OCI-LY1 (cell line): Measurements from ENCODE around the gene CNN3.

Experiments
- H2AFZ ChIP-seq: fragments of 200-600 bp; sonication (generic), shearing (Covaris generic); 2 replicates; pipeline ENCODE4 v1.6.0; 2014; ENCODE audit warnings: antibody characterized with exemption, mild to moderate bottlenecking, low read length
- H3F3A ChIP-seq: fragments of 200-600 bp; sonication (generic), shearing (Covaris generic); 2 replicates; pipeline ENCODE4 v1.6.0; 2014; ENCODE audit warnings: mild to moderate bottlenecking, antibody characterized with exemption, low read length, moderate library complexity; ENCODE audit not compliant: insufficient read depth
- H3K27ac ChIP-seq: fragments of 200-600 bp; sonication (generic); 2 replicates; pipeline ENCODE4 v1.5.1; 2014; ENCODE audit warnings: low read length, mixed run types, mild to moderate bottlenecking, low read depth; ENCODE audit not compliant: poor library complexity, severe bottlenecking
- H3K27me3 ChIP-seq: fragments of 200-600 bp; sonication (generic); 2 replicates; pipeline ENCODE4 v1.6.0; 2014; ENCODE audit warnings: antibody characterized with exemption, mild to moderate bottlenecking, low read length, moderate library complexity; ENCODE audit not compliant: insufficient read depth
- H3K36me3 ChIP-seq: fragments of 200-600 bp; sonication (generic); 2 replicates; pipeline ENCODE4 v1.6.1; 2014; ENCODE audit warnings: mild to moderate bottlenecking, antibody characterized with exemption, low read length, moderate library complexity, mixed read lengths; ENCODE audit not compliant: insufficient read depth
- H3K4me1 ChIP-seq: fragments of 200-600 bp; sonication (generic); 2 replicates; pipeline ENCODE4 v1.5.1; 2014; ENCODE audit warnings: mild to moderate bottlenecking, low read length, moderate library complexity; ENCODE audit not compliant: insufficient read depth, severe bottlenecking
- H3K4me2 ChIP-seq: fragments of 200-600 bp; sonication (generic), shearing (Covaris generic); 2 replicates; pipeline ENCODE4 v1.6.1; 2014; ENCODE audit warnings: low read length
- H3K4me3 ChIP-seq: fragments of 200-600 bp; sonication (generic); 2 replicates; pipeline ENCODE4 v1.5.1; 2014; ENCODE audit warnings: low read length, low read depth, mild to moderate bottlenecking, mixed read lengths; ENCODE audit not compliant: poor library complexity, severe bottlenecking
- H3K79me2 ChIP-seq: fragments of 200-600 bp; shearing (Covaris generic); 2 replicates; pipeline ENCODE4 v1.6.1; 2016; ENCODE audit warnings: mixed run types, low read length, mixed read lengths; ENCODE audit not compliant: insufficient read depth
- H3K9ac ChIP-seq: fragments of 200-600 bp; sonication (generic), shearing (Covaris generic); 2 replicates; pipeline ENCODE4 v1.6.1; 2014; ENCODE audit warnings: mild to moderate bottlenecking, low read length, mixed read lengths
- H3K9me2 ChIP-seq: fragments of 200-600 bp; sonication (generic), shearing (Covaris generic); 2 replicates; pipeline ENCODE4 v1.6.1; 2014; ENCODE audit warnings: low read depth, mild to moderate bottlenecking, low read length, mixed read lengths
- H3K9me3 ChIP-seq: fragments of 200-600 bp; shearing (Covaris generic); 2 replicates; pipeline ENCODE4 v1.6.1; 2014; ENCODE audit warnings: low read length, mixed read lengths
- H4K20me1 ChIP-seq: fragments of 200-600 bp; sonication (generic), shearing (Covaris generic); 2 replicates; pipeline ENCODE4 v1.6.0; 2016; ENCODE audit warnings: mild to moderate bottlenecking, low read length; ENCODE audit not compliant: insufficient read depth
- EZH2 ChIP-seq: fragments of 200-600 bp; sonication (generic), shearing (Covaris generic); IDR thresholded peaks from 2 replicates; pipeline ENCODE4 v1.8.0; 2017; ENCODE audit warnings: borderline replicate concordance, mixed run types, mild to moderate bottlenecking, antibody characterized with exemption, low read length, moderate library complexity, mixed read lengths
- TF ChIP-seq, protein P1 (sequence below): fragments of 200-600 bp; sonication (generic), shearing (Covaris generic); IDR thresholded peaks from 2 replicates; pipeline ENCODE4 v1.5.1; 2017; ENCODE audit warnings: mild to moderate bottlenecking, antibody characterized with exemption, low read length, moderate library complexity, mixed read lengths

CNN3 gene

DNA sequence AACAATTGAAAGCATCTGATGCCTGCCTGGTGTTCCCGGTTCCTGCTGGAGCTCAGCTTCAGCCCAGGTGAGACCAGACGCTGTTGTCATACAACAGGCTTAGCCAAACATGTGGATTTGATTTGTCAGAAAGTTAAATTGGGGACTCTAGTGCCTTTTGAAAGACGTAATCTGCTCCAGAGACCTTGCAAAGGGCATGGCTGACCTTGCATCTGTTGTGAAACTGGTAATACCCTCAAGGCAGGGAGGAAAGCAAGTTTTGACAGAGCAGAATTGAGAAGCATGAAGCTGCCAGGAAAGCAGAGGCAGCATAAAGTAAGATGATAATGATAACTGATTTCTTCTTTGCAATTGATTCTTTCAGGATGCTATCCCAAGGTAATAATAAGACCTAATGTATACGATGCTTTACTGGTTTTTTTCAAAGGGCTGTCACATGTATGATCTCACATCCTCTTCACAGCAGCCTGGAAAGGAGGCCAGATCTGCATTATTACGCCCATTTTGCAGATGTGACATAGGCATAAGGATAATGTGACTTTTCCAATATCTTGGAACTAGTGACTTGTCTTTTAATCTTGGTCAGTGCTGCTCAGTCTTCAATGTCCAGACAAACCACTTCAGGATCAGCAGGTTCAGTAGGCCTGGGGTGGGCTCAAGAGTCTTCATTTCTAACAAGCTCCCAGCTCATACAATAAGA lies 24.7 kb upstream of the CNN3 start:
- no peak overlapping the region for H3K4me3 ChIP-seq
- H3K79me2 ChIP-seq: no peaks in the 10 kb centered on the region
- no peak overlapping the region for H2AFZ ChIP-seq
- H3K4me1 ChIP-seq: no peaks in the 10 kb centered on the region
- no peaks in the 10 kb centered on the region for H4K20me1 ChIP-seq
- no peak overlapping the region for H3K27ac ChIP-seq
- TF ChIP-seq, protein P1, sequence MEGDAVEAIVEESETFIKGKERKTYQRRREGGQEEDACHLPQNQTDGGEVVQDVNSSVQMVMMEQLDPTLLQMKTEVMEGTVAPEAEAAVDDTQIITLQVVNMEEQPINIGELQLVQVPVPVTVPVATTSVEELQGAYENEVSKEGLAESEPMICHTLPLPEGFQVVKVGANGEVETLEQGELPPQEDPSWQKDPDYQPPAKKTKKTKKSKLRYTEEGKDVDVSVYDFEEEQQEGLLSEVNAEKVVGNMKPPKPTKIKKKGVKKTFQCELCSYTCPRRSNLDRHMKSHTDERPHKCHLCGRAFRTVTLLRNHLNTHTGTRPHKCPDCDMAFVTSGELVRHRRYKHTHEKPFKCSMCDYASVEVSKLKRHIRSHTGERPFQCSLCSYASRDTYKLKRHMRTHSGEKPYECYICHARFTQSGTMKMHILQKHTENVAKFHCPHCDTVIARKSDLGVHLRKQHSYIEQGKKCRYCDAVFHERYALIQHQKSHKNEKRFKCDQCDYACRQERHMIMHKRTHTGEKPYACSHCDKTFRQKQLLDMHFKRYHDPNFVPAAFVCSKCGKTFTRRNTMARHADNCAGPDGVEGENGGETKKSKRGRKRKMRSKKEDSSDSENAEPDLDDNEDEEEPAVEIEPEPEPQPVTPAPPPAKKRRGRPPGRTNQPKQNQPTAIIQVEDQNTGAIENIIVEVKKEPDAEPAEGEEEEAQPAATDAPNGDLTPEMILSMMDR: no peak
- TF ChIP-seq EZH2: no peak
- H3K4me2 ChIP-seq: no peak overlapping the region
- no peaks in the 10 kb centered on the region for H3K27me3 ChIP-seq
- no peaks in the 10 kb centered on the region for H3K9me3 ChIP-seq
- no peaks in the 10 kb centered on the region for H3K9me2 ChIP-seq
- H3K9ac ChIP-seq: no peak overlapping the region
- no peaks in the 10 kb centered on the region for H3K36me3 ChIP-seq
- no peaks in the 10 kb centered on the region for H3F3A ChIP-seq

DNA sequence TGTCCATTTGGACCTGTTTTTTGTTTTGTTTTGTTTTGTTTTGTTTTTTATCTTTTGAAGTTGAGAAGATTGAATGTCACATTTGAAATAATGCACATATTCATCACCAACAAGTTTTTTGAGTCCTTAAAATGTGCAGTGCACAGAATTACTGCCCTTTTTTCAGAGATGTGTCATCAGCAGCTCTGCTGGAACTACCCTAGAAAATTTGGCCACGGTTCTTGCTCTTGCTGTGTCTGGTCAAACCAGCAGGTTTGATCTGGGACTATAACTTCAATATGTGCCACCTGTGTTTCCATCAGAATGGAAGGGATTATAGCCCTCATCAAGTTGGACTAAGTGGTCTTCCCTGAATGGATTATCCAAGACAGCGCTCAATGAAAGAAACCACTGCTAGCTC lies 24.1 kb upstream of the CNN3 start:
- Histone ChIP-seq H3K4me2 (no peak overlapping the region), H3K9me3 (no peaks in the 10 kb centered on the region), H3K9me2 (no peaks in the 10 kb centered on the region), H4K20me1 (no peaks in the 10 kb centered on the region), H3K36me3 (no peaks in the 10 kb centered on the region), H3K9ac (no peak overlapping the region), H3K27me3 (no peaks in the 10 kb centered on the region), H3F3A (no peaks in the 10 kb centered on the region), H2AFZ (no peak overlapping the region), H3K27ac (no peak overlapping the region), H3K4me1 (no peaks in the 10 kb centered on the region), H3K4me3 (no peak overlapping the region), H3K79me2 (no peaks in the 10 kb centered on the region)
- no peak for TF ChIP-seq EZH2
- TF ChIP-seq, protein P1: no peak

DNA sequence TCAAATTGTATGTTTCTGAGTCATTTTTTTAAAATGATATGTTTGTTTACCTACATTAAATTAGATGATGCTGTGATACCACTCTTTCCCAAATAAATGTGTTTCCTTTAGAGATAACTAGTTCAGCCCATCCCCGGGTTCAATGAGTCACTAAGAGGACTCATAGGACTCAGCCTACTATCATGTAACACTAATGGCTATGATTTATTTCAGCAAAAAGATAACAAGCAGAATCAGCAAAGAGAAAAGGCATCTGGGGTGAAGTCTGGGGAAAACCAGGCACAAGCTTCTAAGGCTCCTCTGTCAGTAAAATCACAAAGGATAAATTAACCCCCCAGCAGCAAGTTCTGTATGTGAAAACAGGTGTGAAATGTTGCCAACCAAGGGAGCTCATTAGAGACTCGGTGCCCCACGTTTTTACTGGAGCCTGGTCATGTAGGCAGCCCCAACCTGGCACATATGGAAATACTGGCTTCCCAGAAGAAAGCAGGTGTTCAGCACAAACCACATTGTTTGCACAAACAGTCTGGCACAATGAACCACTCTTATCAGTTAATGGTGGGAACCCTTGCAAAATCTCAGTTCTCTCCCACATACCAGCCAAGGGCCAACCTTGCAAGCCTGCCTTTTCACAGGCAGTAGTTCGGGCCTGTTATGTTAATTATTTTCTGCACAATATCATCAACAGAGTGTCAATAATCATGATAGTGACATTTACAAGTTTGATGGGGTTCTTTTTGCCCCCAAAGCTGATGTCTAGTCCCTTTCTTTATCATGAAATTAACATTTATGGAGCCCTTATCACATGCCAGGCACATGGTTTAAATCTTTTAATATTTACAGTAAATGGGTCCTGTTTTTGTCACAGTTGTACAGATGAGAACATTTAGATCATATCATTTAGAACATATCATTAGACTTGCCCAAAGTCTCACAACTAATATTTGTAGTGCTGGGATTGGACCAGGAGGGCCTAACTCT lies 23.1 kb upstream of the CNN3 start:
- TF ChIP-seq, protein P1: no peak
- no peak for TF ChIP-seq EZH2
- Histone ChIP-seq H3F3A (no peaks in the 10 kb centered on the region), H3K4me2 (no peak overlapping the region), H3K79me2 (no peaks in the 10 kb centered on the region), H3K9me3 (no peaks in the 10 kb centered on the region), H3K36me3 (no peaks in the 10 kb centered on the region), H3K27ac (no peak overlapping the region), H3K9me2 (no peaks in the 10 kb centered on the region), H3K9ac (no peak overlapping the region), H3K4me3 (no peak overlapping the region), H3K27me3 (no peaks in the 10 kb centered on the region), H4K20me1 (no peaks in the 10 kb centered on the region), H3K4me1 (no peaks in the 10 kb centered on the region), H2AFZ (no peak overlapping the region)
